Heart left ventricle (tissue), 16 donors: ENCODE results near the gene PTPRC. TPM values are rescaled to one million over a fixed set of nuclear protein-coding genes. Genes with fewer than 3 reads are reported as not detected.

Source experiments
- ATAC-seq, 4 donors: fragments of 200-7000 bp; cut with Tn5 transposase; one replicate each; pipeline ENCODE4 v1.9.1; 2020 to 2022; ENCODE audit warnings: moderate library complexity in 4 of 4, mild to moderate bottlenecking in 3 of 4, moderate number of reproducible peaks in 1 of 4
- DNase-seq, 5 donors: peaks; one replicate each; pipeline ENCODE4 v3.0.0-alpha.2; 2020
- H3K27ac ChIP-seq, 12 donors: fragments of 200-600 bp; sonication (generic) in 4 of 12; one replicate each; pipeline versions ENCODE4 v1.5.0 to v1.8.0; 2016 to 2022; ENCODE audit warnings: mild to moderate bottlenecking in 2 of 12
- H3K27me3 ChIP-seq, 9 donors: fragments of 200-600 bp; sonication (generic) in 2 of 9; one replicate each; pipeline versions ENCODE4 v1.5.1 to v1.8.0; 2016 to 2022; ENCODE audit warnings: mild to moderate bottlenecking in 3 of 9
- H3K36me3 ChIP-seq, 9 donors: fragments of 200-600 bp; sonication (generic) in 2 of 9; one replicate each; pipeline versions ENCODE4 v1.5.0 to v1.8.0; 2018 to 2022; ENCODE audit warnings: mild to moderate bottlenecking in 2 of 9
- H3K4me1 ChIP-seq, 12 donors: fragments of 200-600 bp; sonication (generic) in 4 of 12; one replicate each; pipeline versions ENCODE4 v1.5.0 to v1.8.0; 2016 to 2022; ENCODE audit warnings: mild to moderate bottlenecking in 3 of 12
- H3K4me3 ChIP-seq, 12 donors: fragments of 200-600 bp; sonication (generic) in 4 of 12; one replicate each; pipeline versions ENCODE4 v1.5.0 to v1.8.0; 2017 to 2022; ENCODE audit warnings: mild to moderate bottlenecking in 9 of 12, moderate library complexity in 4 of 12
- H3K9me3 ChIP-seq, 12 donors: fragments of 200-600 bp; sonication (generic) in 4 of 12; one replicate each; pipeline versions ENCODE4 v1.5.0 to v1.8.0; 2016 to 2022; ENCODE audit warnings: mild to moderate bottlenecking in 1 of 12
- POLR2A ChIP-seq, 2 donors: fragments of 450-650 bp; IDR thresholded peaks; one replicate each; pipeline ENCODE4 v1.6.1; 2017; ENCODE audit warnings: antibody characterized with exemption in 2 of 2, mild to moderate bottlenecking in 2 of 2, moderate library complexity in 2 of 2
- WGBS, 4 donors: extraction: QIAGEN DNeasy Blood & Tissue Kit in 2 of 4; methylation state at CpG; one replicate each; pipeline versions ENCODE4 v1.1.5 to v1.1.7; 2013 to 2018; 5-methylcytosine and 5-hydroxymethylcytosine counted together
- intact Hi-C, 10 donors: fragments of 100-400 bp; cut with DNase I; formaldehyde crosslinking; loops; one replicate each; pipeline versions ENCODE4 v1.11.1 to v1.14.2; 2022
- polyA plus RNA-seq, 2 donors: library from polyadenylated mRNA; stranded (reverse); fragments of 200-250 nt; gene quantifications; one replicate each; pipeline ENCODE4 v1.2.3, GENCODE V29; 2013
- total RNA-seq, 9 donors: library from RNA; depleted of rRNA in 2 of 9; stranded (reverse); fragments of >200 nt in 2 of 9; fragmentation: NEBNext Ultra II Directional in 3 of 9; extraction: Animal tissue kit (Norgen Biotek cat#: 25700) in 3 of 9; gene quantifications; one replicate each; pipeline versions ENCODE4 v1.1.0 to v1.2.4, GENCODE V29; 2016 to 2023
- TF ChIP-seq, protein P1 (sequence below), 12 donors: fragments of 200-600 bp; sonication (generic) in 4 of 12; IDR thresholded peaks; one replicate each; pipeline versions ENCODE4 v1.5.0 to v1.8.0; 2018 to 2022; ENCODE audit warnings: antibody characterized with exemption in 12 of 12, mild to moderate bottlenecking in 5 of 12
- donor health status: ischemic (EF 13 %, LVEDD 7.1; RV severe dilation, severe dysfunction).
- donor health status: healthy with polysubstance abuse.
- donor health status: DM: no; HTN: yes; CAD: no.
- donor health status: DM: no; HTN: no; CAD: no.
- donor health status: ischemic (EF 25% LVEDD 6.9; RV normal size, moderate dysfunction).
- donor health status: ischemic (EF 25% LVEDD 5.7; RV mildly dilated, moderate dysfunction).
- donor health status: healthy.
- donor health status: DM: yes; HTN: yes; CAD: no.
- donor health status: ischemic (EF 35%, LVEDD 5.7; RV mildly dilated, moderate dysfunction).
- donor health status: nonischemic (EF 11% LVEDD 7.7; RV severe dilation, severe dysfunction).
- donor health status: DM: yes; HTN: yes; CAD: no.
- donor health status: PGD.
- donor health status: ischemic (EF 29% LVEDD 5.4; RV normal size, mild dysfunction).
- donor health status: nonischemic (EF 23%, LVEDD 6.1; RV moderate dilation, normal function).

The PTPRC gene
- total and polyA plus RNA-seq, 11 donors = 0.65 to 99.3 (median 4.4) TPM

DNA sequence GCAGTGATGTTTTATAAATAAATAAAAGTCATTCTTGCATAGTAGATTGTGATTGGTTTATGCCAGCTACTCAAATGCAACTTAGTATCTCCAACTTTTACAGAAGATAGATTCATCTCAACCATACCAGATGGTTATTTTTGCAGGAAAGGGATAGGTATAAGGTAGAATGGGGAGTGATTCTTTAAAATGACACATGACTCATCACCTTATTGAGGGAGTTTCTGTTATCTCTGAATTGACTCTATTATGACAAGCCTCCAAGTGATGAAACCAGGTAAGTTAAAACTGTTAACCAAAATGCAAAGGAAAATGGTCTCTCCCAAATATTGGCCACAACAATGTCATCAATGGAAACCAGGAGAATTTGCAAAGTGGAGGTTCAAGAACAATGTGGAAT lies 54.5 kb downstream of the PTPRC start:
- Histone ChIP-seq H3K9me3 (no peaks in the 10 kb centered on the region), H3K27me3 (no peaks in the 10 kb centered on the region), H3K36me3 (peaks cover 0 to 12% (median 0%) of the 10 kb centered on the region in 9 donors), H3K27ac (no peak overlapping the region), H3K4me3 (no peak overlapping the region), H3K4me1 (peaks cover 0 to 63% (median 0%) of the 10 kb centered on the region in 12 donors)
- no peak for ATAC-seq
- no peak for DNase-seq
- no peak for TF ChIP-seq POLR2A (IDR thresholded peaks at IDR 0.05)
- TF ChIP-seq, protein P1, sequence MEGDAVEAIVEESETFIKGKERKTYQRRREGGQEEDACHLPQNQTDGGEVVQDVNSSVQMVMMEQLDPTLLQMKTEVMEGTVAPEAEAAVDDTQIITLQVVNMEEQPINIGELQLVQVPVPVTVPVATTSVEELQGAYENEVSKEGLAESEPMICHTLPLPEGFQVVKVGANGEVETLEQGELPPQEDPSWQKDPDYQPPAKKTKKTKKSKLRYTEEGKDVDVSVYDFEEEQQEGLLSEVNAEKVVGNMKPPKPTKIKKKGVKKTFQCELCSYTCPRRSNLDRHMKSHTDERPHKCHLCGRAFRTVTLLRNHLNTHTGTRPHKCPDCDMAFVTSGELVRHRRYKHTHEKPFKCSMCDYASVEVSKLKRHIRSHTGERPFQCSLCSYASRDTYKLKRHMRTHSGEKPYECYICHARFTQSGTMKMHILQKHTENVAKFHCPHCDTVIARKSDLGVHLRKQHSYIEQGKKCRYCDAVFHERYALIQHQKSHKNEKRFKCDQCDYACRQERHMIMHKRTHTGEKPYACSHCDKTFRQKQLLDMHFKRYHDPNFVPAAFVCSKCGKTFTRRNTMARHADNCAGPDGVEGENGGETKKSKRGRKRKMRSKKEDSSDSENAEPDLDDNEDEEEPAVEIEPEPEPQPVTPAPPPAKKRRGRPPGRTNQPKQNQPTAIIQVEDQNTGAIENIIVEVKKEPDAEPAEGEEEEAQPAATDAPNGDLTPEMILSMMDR (IDR thresholded peaks at IDR 0.05) = no peak
- intact Hi-C loops = no loop called here

DNA sequence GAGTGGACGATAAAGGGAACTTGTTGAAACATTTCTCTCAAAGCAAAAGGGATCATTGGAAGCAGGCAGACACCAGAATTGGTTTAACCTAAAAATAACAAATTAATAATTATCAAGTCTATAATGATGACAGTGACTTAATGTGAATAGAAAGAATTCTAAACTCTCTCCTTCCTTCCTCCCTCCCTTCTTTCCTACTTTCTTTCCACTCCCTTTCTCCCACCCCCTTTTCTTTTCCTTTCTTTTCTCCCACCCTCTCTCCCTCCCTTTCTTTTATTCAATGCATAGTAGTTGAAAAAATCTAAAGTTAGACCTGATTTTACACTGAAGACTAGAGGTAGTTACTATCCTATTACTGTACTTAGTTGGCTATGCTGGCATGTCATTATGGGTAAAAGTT lies 55.7 kb downstream of the PTPRC start:
- WGBS, 4 donors = 80 to 95% (median 82%) methylated on average over 1 of the region's 1 CpG
- no peak overlapping the region for H3K4me3 ChIP-seq
- DNase-seq (no peak), ATAC-seq (no peak)
- H3K36me3 ChIP-seq = peaks cover 0 to 21% (median 0%) of the 10 kb centered on the region in 9 donors
- H3K27ac ChIP-seq = no peak overlapping the region
- H3K4me1 ChIP-seq = peaks cover 0 to 59% (median 0%) of the 10 kb centered on the region in 12 donors
- no peaks in the 10 kb centered on the region for H3K9me3 ChIP-seq
- intact Hi-C loops = no loop called here
- no peak for TF ChIP-seq POLR2A (IDR thresholded peaks at IDR 0.05)
- TF ChIP-seq, protein P1 (IDR thresholded peaks at IDR 0.05) = no peak
- peaks cover 0 to 3% (median 0%) of the 10 kb centered on the region in 9 donors for H3K27me3 ChIP-seq

DNA sequence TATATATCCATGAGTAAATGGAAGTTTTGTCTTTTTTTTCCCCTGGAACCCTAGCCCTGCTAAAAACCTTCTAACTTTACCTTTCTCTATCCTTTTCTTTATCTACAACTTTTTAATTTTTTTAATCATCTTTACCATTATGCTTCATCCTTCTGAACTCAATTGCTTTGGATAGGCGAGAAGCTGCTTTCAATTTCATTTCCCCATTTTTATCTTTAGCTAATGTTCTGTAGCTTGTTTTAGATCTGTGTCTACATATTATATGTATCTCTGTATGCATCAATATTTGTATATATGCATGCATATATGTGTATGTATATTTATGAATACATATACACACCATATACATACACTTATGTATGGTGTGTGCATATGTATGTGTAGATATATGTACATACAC lies 57.4 kb downstream of the PTPRC start:
- 83 to 95% (median 86%) methylated on average over 1 of the region's 1 CpG for WGBS, 4 donors
- no peak for ATAC-seq
- Histone ChIP-seq H3K9me3 (no peaks in the 10 kb centered on the region), H3K27ac (peak overlapping the region in 1 of 12 donors; percentile 30), H3K27me3 (peaks cover 0 to 17% (median 0%) of the 10 kb centered on the region in 9 donors), H3K4me3 (no peak overlapping the region), H3K4me1 (peaks cover 0 to 50% (median 0%) of the 10 kb centered on the region in 12 donors), H3K36me3 (peaks cover 0 to 38% (median 0%) of the 10 kb centered on the region in 9 donors)
- no peak for DNase-seq
- TF ChIP-seq POLR2A (IDR thresholded peaks at IDR 0.05) = no peak
- TF ChIP-seq, protein P1 (IDR thresholded peaks at IDR 0.05) = no peak
- intact Hi-C loops = no loop called here

DNA sequence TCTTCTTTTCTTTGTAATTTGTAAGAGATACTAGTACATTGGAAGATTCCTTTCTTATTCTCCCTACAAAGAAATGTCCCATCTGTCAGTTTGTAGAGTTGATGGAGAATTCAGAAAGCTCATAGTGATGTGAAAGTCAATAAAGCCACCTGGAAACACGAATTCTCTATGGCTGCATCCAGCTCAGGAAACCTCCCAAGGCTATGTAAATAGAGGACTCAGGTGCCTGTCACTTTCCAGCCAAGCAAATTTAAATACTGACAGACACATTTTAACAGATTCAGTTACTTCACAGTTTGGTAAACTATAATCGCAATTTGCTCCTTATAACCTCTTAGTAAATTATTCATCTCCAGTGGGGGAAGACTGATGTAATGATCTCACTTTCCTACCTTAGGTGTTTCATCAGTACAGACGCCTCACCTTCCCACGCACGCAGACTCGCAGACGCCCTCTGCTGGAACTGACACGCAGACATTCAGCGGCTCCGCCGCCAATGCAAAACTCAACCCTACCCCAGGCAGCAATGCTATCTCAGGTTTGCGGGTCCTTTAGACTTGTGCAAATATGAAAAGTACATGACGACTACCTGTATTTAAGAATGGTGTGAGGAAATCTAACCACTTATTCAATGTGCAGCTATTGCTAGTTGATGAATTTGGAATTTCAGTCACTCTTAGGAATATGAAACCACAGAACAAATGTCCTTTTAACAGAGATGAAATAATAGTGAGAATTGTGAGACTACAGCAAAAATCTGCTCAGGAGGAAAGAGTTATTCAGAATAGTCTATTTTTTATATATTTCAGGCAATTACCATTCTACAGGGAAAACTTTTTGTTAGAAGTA lies 60.6 kb downstream of the PTPRC start:
- ATAC-seq (peak in 2 of 4 donors; percentile 50 to 63), DNase-seq (peak in 3 of 5 donors; percentile 21 to 70 (median 36))
- Histone ChIP-seq H3K27ac (no peak overlapping the region), H3K4me1 (peaks cover 0 to 40% (median 0%) of the 10 kb centered on the region in 12 donors), H3K36me3 (peaks cover 0 to 70% (median 0%) of the 10 kb centered on the region in 9 donors), H3K9me3 (no peaks in the 10 kb centered on the region), H3K4me3 (no peak overlapping the region), H3K27me3 (peaks cover 0 to 29% (median 0%) of the 10 kb centered on the region in 9 donors)
- no peak for TF ChIP-seq POLR2A (IDR thresholded peaks at IDR 0.05)
- TF ChIP-seq, protein P1 (IDR thresholded peaks at IDR 0.05) = peak; percentile 33 to 66 (median 52)
- intact Hi-C loops = no loop called here
- 4 to 18% (median 12%) methylated on average over 13 of the region's 13 CpGs for WGBS, 4 donors
